Right atrium auricular region (tissue), 2 donors: ENCODE results near the gene TMEFF2. TPM values are rescaled to one million over a fixed set of nuclear protein-coding genes. Genes with fewer than 3 reads are reported as not detected.

ENCODE experiments used
- DNase-seq: peaks from one replicate; pipeline ENCODE4 v3.0.0-alpha.2; 2019; ENCODE audit warnings: low spot score
- H3K27ac ChIP-seq, 2 donors: fragments of 200-600 bp; sonication (generic); 1 replicate in 1 of 2; 2 replicates in 1 of 2; pipeline ENCODE4 v1.5.1; 2016 to 2019
- H3K27me3 ChIP-seq, 2 donors: fragments of 200-600 bp; sonication (generic); one replicate each; pipeline versions ENCODE4 v1.5.1 to v1.6.0; 2017 to 2019
- H3K36me3 ChIP-seq: fragments of 200-600 bp; sonication (generic); one replicate; pipeline ENCODE4 v1.5.1; 2016
- H3K4me1 ChIP-seq, 2 donors: fragments of 200-600 bp; sonication (generic); one replicate each; pipeline versions ENCODE4 v1.5.1 to v1.6.0; 2017 to 2019
- H3K4me3 ChIP-seq, 2 donors: fragments of 200-600 bp; sonication (generic); 1 replicate in 1 of 2; 2 replicates in 1 of 2; pipeline ENCODE4 v1.5.1; 2017 to 2019; ENCODE audit warnings: mild to moderate bottlenecking in 1 of 2, moderate library complexity in 1 of 2
- H3K9me3 ChIP-seq, 2 donors: fragments of 200-600 bp; sonication (generic); one replicate each; pipeline ENCODE4 v1.5.1; 2019
- CTCF ChIP-seq, 2 donors: fragments of 200-600 bp; sonication (generic); IDR thresholded peaks; one replicate each; pipeline ENCODE4 v1.5.1; 2019; ENCODE audit warnings: antibody characterized with exemption in 2 of 2
- total RNA-seq, 2 donors: library from RNA; depleted of rRNA; stranded (reverse); fragments of >200 nt; gene quantifications; one replicate each; pipeline ENCODE4 v1.1.0, GENCODE V29; 2016

The TMEFF2 gene
- total RNA-seq, 2 donors from 2014 or later = 0.56 TPM; not detected in 1

- Histone ChIP-seq H3K9me3 (no peaks in the 10 kb centered on the region), H3K4me3 (no peak overlapping the region), H3K27me3 (no peaks in the 10 kb centered on the region), H3K36me3 (no peaks in the 10 kb centered on the region), H3K4me1 (peaks cover 0 to 7% of the 10 kb centered on the region in 2 donors), H3K27ac (no peak overlapping the region)
- no peak for TF ChIP-seq CTCF (IDR thresholded peaks at IDR 0.05)
- no peak for DNase-seq
Measured at GRCh38 chr2:191938779-191939178, 256.0 kb downstream of the TMEFF2 start.

GRCh38 chr2:191936882-191937405 is 257.8 kb downstream of the TMEFF2 start:
- Histone ChIP-seq H3K4me1 (no peaks in the 10 kb centered on the region), H3K9me3 (no peaks in the 10 kb centered on the region), H3K27ac (no peak overlapping the region), H3K4me3 (no peak overlapping the region), H3K36me3 (no peaks in the 10 kb centered on the region), H3K27me3 (no peaks in the 10 kb centered on the region)
- TF ChIP-seq CTCF (IDR thresholded peaks at IDR 0.05) = no peak
- DNase-seq = no peak

- Histone ChIP-seq H3K4me3 (no peak overlapping the region), H3K27ac (no peak overlapping the region), H3K4me1 (no peaks in the 10 kb centered on the region), H3K36me3 (no peaks in the 10 kb centered on the region), H3K9me3 (no peaks in the 10 kb centered on the region), H3K27me3 (no peaks in the 10 kb centered on the region)
- DNase-seq = no peak
- no peak for TF ChIP-seq CTCF (IDR thresholded peaks at IDR 0.05)
Measured at GRCh38 chr2:191935247-191935646, 259.5 kb downstream of the TMEFF2 start.

- Histone ChIP-seq H3K27me3 (no peaks in the 10 kb centered on the region), H3K4me3 (no peak overlapping the region), H3K4me1 (no peaks in the 10 kb centered on the region), H3K36me3 (no peaks in the 10 kb centered on the region), H3K9me3 (no peaks in the 10 kb centered on the region), H3K27ac (no peak overlapping the region)
- no peak for DNase-seq
- TF ChIP-seq CTCF (IDR thresholded peaks at IDR 0.05) = no peak
Measured at GRCh38 chr2:191933307-191934105, 261.2 kb downstream of the TMEFF2 start.

GRCh38 chr2:191932286-191932685 is 262.4 kb downstream of the TMEFF2 start:
- H3K36me3 ChIP-seq = no peaks in the 10 kb centered on the region
- H3K9me3 ChIP-seq = no peaks in the 10 kb centered on the region
- TF ChIP-seq CTCF (IDR thresholded peaks at IDR 0.05) = no peak
- DNase-seq = no peak
- H3K4me1 ChIP-seq = peaks cover 0 to 10% of the 10 kb centered on the region in 2 donors
- no peak overlapping the region for H3K27ac ChIP-seq
- no peaks in the 10 kb centered on the region for H3K27me3 ChIP-seq
- no peak overlapping the region for H3K4me3 ChIP-seq
